GM12878 (cell line): ENCODE measurements around the gene DYNLT2. TPM values are rescaled to one million over a fixed set of nuclear protein-coding genes. Genes with fewer than 3 reads are reported as not detected.

Source experiments
- ATAC-seq: fragments of 200-7000 bp; cut with Tn5 transposase; 3 replicates; pipeline ENCODE4 v1.9.1; 2020; ENCODE audit warnings: mild to moderate bottlenecking, moderate library complexity
- BruUV-seq: library from RNA; stranded (reverse); fragments of 400-500 nt; replicated peaks from 2 replicates; lab custom pipeline; 2021; lab: Mats Ljungman, UMichigan
- CTCF ChIA-PET: fragments of 300-600 bp; sonication (Branson Sonifier 250); formaldehyde crosslinking; extraction: SDS; loops from one replicate; lab custom pipeline; 2021; ENCODE audit warnings: inconsistent platforms; lab: Yijun Ruan, JAX
- POLR2A ChIA-PET: fragments of 350-600 bp; formaldehyde crosslinking; extraction: SDS; loops from one replicate; lab custom pipeline; 2021; ENCODE audit warnings: inconsistent platforms; lab: Charles Lee
- RAD21 ChIA-PET: fragments of 300-600 bp; sonication (Branson Sonifier 250); formaldehyde crosslinking; loops from one replicate; lab custom pipeline; 2023; ENCODE audit warnings: antibody characterized with exemption; ENCODE audit not compliant: unreplicated experiment; lab: Charles Lee
- SMC1A ChIA-PET: fragments of 300-600 bp; sonication (Branson Sonifier 250); formaldehyde crosslinking; loops from one replicate; lab custom pipeline; 2023; ENCODE audit not compliant: unreplicated experiment, uncharacterized antibody; lab: Charles Lee
- DNase-seq: peaks from one replicate; pipeline ENCODE4 v3.0.0-alpha.2; 2011; ENCODE audit warnings: low read depth, low spot score
- FAIRE-seq: peaks from 3 replicates; lab custom pipeline; 2011; peaks lifted over from hg19 to GRCh38; lab: Jason Lieb, UNC
- H2AFZ ChIP-seq: 2 replicates; pipeline ENCODE4 v1.6.0; 2011; ENCODE audit warnings: low read depth, low read length, control low read depth; ENCODE audit not compliant: control insufficient read depth
- H3K27ac ChIP-seq: 2 replicates; pipeline ENCODE4 v1.5.1; 2011; ENCODE audit warnings: control low read depth; ENCODE audit not compliant: control insufficient read depth, insufficient read depth
- H3K27me3 ChIP-seq, 2 experiments: replicated peaks in 1 of 2; 2 replicates each; pipeline versions ENCODE4 v1.6.0 to v1.6.1; 2011; ENCODE audit warnings: low read length in 1 of 2; ENCODE audit not compliant: control insufficient read depth in 2 of 2, insufficient read depth in 2 of 2
- H3K36me3 ChIP-seq, 2 experiments: 2 replicates each; pipeline ENCODE4 v1.5.1; 2011; ENCODE audit warnings: low read length in 1 of 2; ENCODE audit not compliant: control insufficient read depth in 2 of 2, insufficient read depth in 2 of 2
- H3K4me1 ChIP-seq: 2 replicates; pipeline ENCODE4 v1.6.1; 2011; ENCODE audit warnings: mild to moderate bottlenecking, low read length, moderate library complexity, mixed read lengths; ENCODE audit not compliant: control insufficient read depth, insufficient read depth
- H3K4me2 ChIP-seq: 2 replicates; pipeline ENCODE4 v1.6.0; 2011; ENCODE audit warnings: control low read depth; ENCODE audit not compliant: control insufficient read depth, insufficient read depth
- H3K4me3 ChIP-seq: fragments of 200-600 bp; sonication (generic); 2 replicates; pipeline ENCODE4 v1.5.1; 2016
- H3K79me2 ChIP-seq: 2 replicates; pipeline ENCODE4 v1.6.0; 2011; ENCODE audit warnings: low read length; ENCODE audit not compliant: control insufficient read depth, insufficient read depth
- H3K9ac ChIP-seq: 2 replicates; pipeline ENCODE4 v1.8.0; 2011; ENCODE audit warnings: low read length, control low read depth, mixed read lengths; ENCODE audit not compliant: control insufficient read depth, insufficient read depth
- H3K9me3 ChIP-seq: replicated peaks from 3 replicates; pipeline ENCODE4 v1.5.1; 2011; ENCODE audit warnings: mild to moderate bottlenecking, low read length; ENCODE audit not compliant: control insufficient read depth, insufficient read depth
- H4K20me1 ChIP-seq: 2 replicates; pipeline ENCODE4 v1.6.0; 2011; ENCODE audit not compliant: control insufficient read depth, insufficient read depth
- JUND ChIP-seq: IDR thresholded peaks from 2 replicates; pipeline ENCODE4 v1.6.1; 2012; ENCODE audit warnings: low read depth, mild to moderate bottlenecking, low read length, improper control_type of control experiment, moderate library complexity
- MYB ChIP-seq: fragments of 150-350 bp; IDR thresholded peaks from 2 replicates; pipeline ENCODE4 v1.6.1; 2014; ENCODE audit warnings: mild to moderate bottlenecking, low read depth, low read length, borderline replicate concordance
- NR2C1 ChIP-seq: fragments of 450-650 bp; IDR thresholded peaks from 2 replicates; pipeline ENCODE4 v1.6.1; 2017; ENCODE audit warnings: antibody characterized with exemption, mild to moderate bottlenecking, moderate library complexity
- NR2C2 ChIP-seq: IDR thresholded peaks from 2 replicates; pipeline ENCODE4 v1.6.1; 2011; ENCODE audit warnings: borderline replicate concordance, low read depth; ENCODE audit not compliant: control insufficient read depth, insufficient read length
- POLR2A ChIP-seq: IDR thresholded peaks from 2 replicates; pipeline ENCODE4 v1.6.1; 2011; ENCODE audit warnings: low read depth, mild to moderate bottlenecking, low read length
- POU2F2 ChIP-seq: IDR thresholded peaks from 3 replicates; pipeline ENCODE4 v1.6.1; 2011; ENCODE audit warnings: low read depth, mild to moderate bottlenecking, low read length, borderline replicate concordance
- RAD21 ChIP-seq: IDR thresholded peaks from 2 replicates; pipeline ENCODE4 v1.6.1; 2011; ENCODE audit warnings: mild to moderate bottlenecking, low read depth, low read length, moderate library complexity; ENCODE audit not compliant: insufficient read depth
- RUNX3 ChIP-seq: IDR thresholded peaks from 2 replicates; pipeline ENCODE4 v1.6.1; 2012; ENCODE audit warnings: low read length, inconsistent platforms
- SIN3A ChIP-seq: IDR thresholded peaks from 2 replicates; pipeline ENCODE4 v1.6.1; 2012; ENCODE audit warnings: low read depth, low read length, improper control_type of control experiment
- SMAD5 ChIP-seq: IDR thresholded peaks from 2 replicates; pipeline ENCODE4 v1.6.1; 2016; ENCODE audit warnings: antibody characterized with exemption, low read depth
- TCF12 ChIP-seq: IDR thresholded peaks from 2 replicates; pipeline ENCODE4 v1.6.1; 2011; ENCODE audit warnings: low read depth, mild to moderate bottlenecking, low read length
- YBX1 ChIP-seq: fragments of 450-650 bp; IDR thresholded peaks from 2 replicates; pipeline ENCODE4 v1.6.1; 2016; ENCODE audit warnings: antibody characterized with exemption
- ZBED1 ChIP-seq: IDR thresholded peaks from 2 replicates; pipeline ENCODE4 v1.6.1; 2016; ENCODE audit warnings: borderline replicate concordance
- WGBS: methylation state at CpG from one replicate; pipeline ENCODE4 v1.1.6; 2016; ENCODE audit warnings: low lambda C conversion rate; ENCODE audit not compliant: insufficient replicate concordance, insufficient coverage; ENCODE audit errors: missing lambda C conversion rate; 5-methylcytosine and 5-hydroxymethylcytosine counted together
- in situ Hi-C: fragments of 300-500 bp; cut with MboI; formaldehyde crosslinking; loops from 9 replicates; pipeline ENCODE4 v1.14.3; 2018; ENCODE audit warnings: mixed read lengths
- intact Hi-C: fragments of 100-400 bp; cut with micrococcal nuclease; formaldehyde crosslinking; loops from one replicate; pipeline ENCODE4 v1.14.2; 2022; ENCODE audit not compliant: unreplicated experiment
- polyA plus RNA-seq, 11 experiments: library from polyadenylated mRNA; depleted of rRNA in 4 of 11; unstranded in 6 of 11; stranded (reverse) in 5 of 11; fragments of >200 nt; fragmentation: Nextera tagmentation in 4 of 11; fragmentation: Illumina TruSeq in 1 of 11; extraction: Ambion mirVana in 4 of 11; extraction: Trizol in 1 of 11; gene quantifications; 1 replicate in 1 of 11; 2 replicates in 10 of 11; pipeline versions ENCODE4 v1.2.1 to v1.2.3, GENCODE V29; 2011 to 2016; ENCODE audit warnings: inconsistent platforms in 2 of 11, missing spikeins in 2 of 11, low read depth in 1 of 11
- total RNA-seq, 4 experiments: library from RNA; depleted of rRNA in 3 of 4; stranded (reverse); fragments of >200 nt in 3 of 4; fragmentation: Illumina TruSeq in 1 of 4; extraction: Trizol in 1 of 4; gene quantifications; 2 replicates each; pipeline versions ENCODE4 v1.2.1 to v1.2.3, GENCODE V29; 2013 to 2021
- TF ChIP-seq, protein P1 (sequence below): IDR thresholded peaks from 2 replicates; pipeline ENCODE4 v1.6.1; 2011; ENCODE audit warnings: borderline replicate concordance, low read depth, mild to moderate bottlenecking, moderate library complexity, mixed read lengths, low read length; ENCODE audit not compliant: insufficient read depth; ENCODE audit errors: extremely low read length

DYNLT2 gene
- total and polyA plus RNA-seq, 10 of the 15 experiments (the other 5 are each of a cell fraction or from before 2014, with no cell fraction given): 2.2 to 5.9 (median 5.4) TPM

DNA sequence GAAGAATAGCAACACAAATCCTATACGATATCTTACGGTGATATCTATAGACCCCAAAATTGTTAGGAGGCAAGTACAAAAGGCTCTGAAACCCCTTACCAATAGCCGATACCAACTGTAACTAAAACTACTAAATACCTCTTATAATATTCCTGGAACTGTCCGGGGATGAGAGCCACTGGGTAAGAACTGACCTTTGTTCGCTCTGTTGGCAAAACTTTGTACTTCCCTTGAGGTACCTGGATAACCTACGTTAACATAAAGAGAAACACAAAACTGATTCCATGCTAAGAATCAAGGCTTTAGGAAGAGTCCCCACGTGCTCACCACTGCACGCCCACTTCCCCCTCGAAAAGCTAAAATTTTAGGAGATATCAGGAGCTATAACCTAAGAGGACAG lies 36.8 kb downstream of the DYNLT2 start:
- in situ Hi-C loops (no loop called here), intact Hi-C loops (no loop called here)
- POLR2A ChIA-PET: no interaction called here
- H3K4me3 ChIP-seq: no peak overlapping the region
- H3K27ac ChIP-seq: no peak overlapping the region
- no peaks in the 10 kb centered on the region for H4K20me1 ChIP-seq
- H3K36me3 ChIP-seq: no peaks in the 10 kb centered on the region; a peak in 4 of 4 replicates
- no peaks in the 10 kb centered on the region for H3K27me3 ChIP-seq
- no peak overlapping the region for H3K9ac ChIP-seq
- CTCF ChIA-PET: no interaction called here
- SMC1A ChIA-PET: interaction anchor here (1.2 to 6.3 kb wide), 2 partner anchors 10 to 23 kb away, joined by 3 to 39 read pairs; partner anchors contain the start of genes C6orf120 and WDR27
- TF ChIP-seq SIN3A (no peak), SMAD5 (no peak), POU2F2 (no peak), TCF12 (no peak), JUND (no peak), RAD21 (no peak), POLR2A (no peak)
- TF ChIP-seq, protein P1, sequence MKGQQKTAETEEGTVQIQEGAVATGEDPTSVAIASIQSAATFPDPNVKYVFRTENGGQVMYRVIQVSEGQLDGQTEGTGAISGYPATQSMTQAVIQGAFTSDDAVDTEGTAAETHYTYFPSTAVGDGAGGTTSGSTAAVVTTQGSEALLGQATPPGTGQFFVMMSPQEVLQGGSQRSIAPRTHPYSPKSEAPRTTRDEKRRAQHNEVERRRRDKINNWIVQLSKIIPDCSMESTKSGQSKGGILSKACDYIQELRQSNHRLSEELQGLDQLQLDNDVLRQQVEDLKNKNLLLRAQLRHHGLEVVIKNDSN: no peak
- H3K4me2 ChIP-seq: no peak overlapping the region
- FAIRE-seq (no peak), DNase-seq (no peak), ATAC-seq (no peak)
- RAD21 ChIA-PET: no interaction called here
- H3K4me1 ChIP-seq: no peaks in the 10 kb centered on the region
- peaks cover 8% of the 10 kb centered on the region for H3K79me2 ChIP-seq
- WGBS: 96% methylated on average over 9 of the region's 9 CpGs
- no TSS peak for BruUV-seq
- H2AFZ ChIP-seq: no peak overlapping the region
- H3K9me3 ChIP-seq: no peaks in the 10 kb centered on the region

DNA sequence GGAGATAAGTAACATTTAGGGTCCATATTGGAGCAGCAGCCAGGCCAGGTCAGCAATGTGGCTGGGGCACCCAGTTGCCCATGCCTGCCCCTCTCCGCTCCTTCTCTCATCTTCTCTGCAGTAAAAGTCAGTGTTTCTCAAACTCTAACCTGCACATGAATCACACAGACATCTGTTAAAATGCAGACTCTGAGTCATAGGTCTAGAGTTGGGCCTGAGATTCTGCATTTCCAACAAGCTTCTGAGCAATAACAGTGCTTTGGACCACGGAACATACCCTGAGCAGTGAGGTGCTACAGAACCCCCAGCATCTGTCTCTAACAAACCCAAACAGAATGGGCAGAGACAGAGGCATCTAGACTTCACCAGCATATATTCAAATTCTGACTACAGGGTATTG lies 37.2 kb downstream of the DYNLT2 start:
- no peak for FAIRE-seq
- H3K27ac ChIP-seq: no peak overlapping the region
- H4K20me1 ChIP-seq: no peaks in the 10 kb centered on the region
- H3K4me2 ChIP-seq: no peak overlapping the region
- no peak for DNase-seq
- BruUV-seq: no TSS peak
- H3K36me3 ChIP-seq: no peaks in the 10 kb centered on the region; a peak in 4 of 4 replicates
- ChIA-PET RAD21 (no interaction called here), POLR2A (no interaction called here), SMC1A (interaction anchor here (6.3 kb wide), 1 partner anchor 10 kb away, joined by 39 read pairs; the partner anchor contains the start of genes C6orf120 and WDR27), CTCF (no interaction called here)
- H3K9me3 ChIP-seq: no peaks in the 10 kb centered on the region
- TF ChIP-seq NR2C1 (no peak), ZBED1 (no peak), RUNX3 (no peak), YBX1 (no peak), MYB (no peak), NR2C2 (no peak)
- H2AFZ ChIP-seq: no peak overlapping the region
- peaks cover 4% of the 10 kb centered on the region for H3K79me2 ChIP-seq
- H3K27me3 ChIP-seq: no peaks in the 10 kb centered on the region
- intact Hi-C loops: no loop called here
- ATAC-seq: no peak
- no peak overlapping the region for H3K4me3 ChIP-seq
- no peak overlapping the region for H3K9ac ChIP-seq
- 78% methylated on average over 2 of the region's 2 CpGs for WGBS
- in situ Hi-C loops: no loop called here
- peaks cover 4% of the 10 kb centered on the region; the same call in 1 of the 2 replicates for H3K4me1 ChIP-seq
